DOHH2 (cell line): Measurements from ENCODE around the gene GRB2.
"Not testable (repeated sequence)": the region's sequence is repeated elsewhere in the genome, so short reads cannot be mapped to it uniquely, and the experiment has no call there.

Experiments
- H3F3A ChIP-seq: fragments of 200-600 bp; sonication (generic), shearing (Covaris generic); 2 replicates; pipeline ENCODE4 v1.6.0; 2016; ENCODE audit warnings: antibody characterized with exemption, mild to moderate bottlenecking; ENCODE audit not compliant: control insufficient read depth, insufficient read depth
- H3K27ac ChIP-seq: fragments of 200-600 bp; sonication (generic); 2 replicates; pipeline ENCODE4 v1.5.1; 2014; ENCODE audit warnings: low read depth, mild to moderate bottlenecking, low read length, moderate library complexity
- H3K27me3 ChIP-seq: fragments of 200-600 bp; sonication (generic); 2 replicates; pipeline ENCODE4 v1.6.1; 2014; ENCODE audit warnings: mild to moderate bottlenecking, low read length, mixed read lengths; ENCODE audit not compliant: control insufficient read depth
- H3K36me3 ChIP-seq: fragments of 200-600 bp; sonication (generic); 2 replicates; pipeline ENCODE4 v1.6.1; 2014; ENCODE audit warnings: mild to moderate bottlenecking, low read length, moderate library complexity, mixed read lengths; ENCODE audit not compliant: control insufficient read depth
- H3K4me1 ChIP-seq: fragments of 200-600 bp; sonication (generic); 2 replicates; pipeline ENCODE4 v1.6.1; 2014; ENCODE audit warnings: mild to moderate bottlenecking, low read length, mixed read lengths; ENCODE audit not compliant: control insufficient read depth
- H3K4me2 ChIP-seq: fragments of 200-600 bp; sonication (generic); 2 replicates; pipeline ENCODE4 v1.6.0; 2014; ENCODE audit warnings: mild to moderate bottlenecking, low read length, moderate library complexity
- H3K4me3 ChIP-seq: fragments of 200-600 bp; sonication (generic); 2 replicates; pipeline ENCODE4 v1.5.1; 2014; ENCODE audit warnings: mild to moderate bottlenecking, low read length, mixed read lengths
- H3K79me2 ChIP-seq: fragments of 200-600 bp; sonication (generic); 2 replicates; pipeline ENCODE4 v1.6.1; 2014; ENCODE audit warnings: mild to moderate bottlenecking, low read length, mixed read lengths; ENCODE audit not compliant: control insufficient read depth
- H3K9me2 ChIP-seq: fragments of 200-600 bp; sonication (generic); replicated peaks from 2 replicates; pipeline ENCODE4 v1.6.1; 2014; ENCODE audit warnings: mild to moderate bottlenecking, low read length, mixed read lengths; ENCODE audit not compliant: control insufficient read depth
- H3K9me3 ChIP-seq: fragments of 200-600 bp; sonication (generic); 2 replicates; pipeline ENCODE4 v1.6.1; 2014; ENCODE audit warnings: antibody characterized with exemption, low read length, mixed read lengths; ENCODE audit not compliant: control insufficient read depth, insufficient read depth
- H4K20me1 ChIP-seq: fragments of 200-600 bp; sonication (generic); 2 replicates; pipeline ENCODE4 v1.6.0; 2014; ENCODE audit warnings: low read depth, mild to moderate bottlenecking, antibody characterized with exemption, low read length, moderate library complexity; ENCODE audit not compliant: control insufficient read depth, insufficient read depth
- EZH2phosphoT487 ChIP-seq: fragments of 200-600 bp; sonication (generic); IDR thresholded peaks from 2 replicates; pipeline ENCODE4 v1.6.1; 2017; ENCODE audit warnings: borderline replicate concordance, mild to moderate bottlenecking, antibody characterized with exemption, low read length, moderate library complexity, mixed read lengths
- TF ChIP-seq, protein P1 (sequence below): fragments of 200-600 bp; sonication (generic); IDR thresholded peaks from one replicate; pipeline ENCODE4 v1.5.1; 2014; ENCODE audit warnings: antibody characterized with exemption, mild to moderate bottlenecking, low read depth, low read length; ENCODE audit not compliant: poor library complexity, severe bottlenecking

Gene GRB2

DNA sequence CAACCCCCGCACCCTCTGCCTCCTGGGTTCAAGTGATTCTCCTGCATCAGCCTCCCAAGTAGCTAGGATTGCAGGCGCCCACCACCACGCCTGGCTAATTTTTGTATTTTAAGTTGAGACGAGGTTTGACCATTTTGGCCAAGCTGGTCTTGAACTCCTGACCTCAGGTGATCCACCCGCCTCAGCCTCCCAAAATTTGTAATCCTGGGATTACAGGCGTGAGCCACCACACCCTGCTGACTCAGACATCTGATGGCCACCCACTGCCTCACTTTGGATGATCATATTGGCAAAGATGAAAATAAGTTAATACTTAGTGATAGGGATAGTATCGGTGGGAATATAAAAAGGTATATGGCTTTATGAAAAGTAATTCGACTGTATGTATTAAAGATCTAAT is 55.9 kb downstream of the GRB2 start:
- Histone ChIP-seq H3K27me3 (no peaks in the 10 kb centered on the region), H3K4me2 (peak overlapping the region; percentile 100), H3K79me2 (peaks cover 85% of the 10 kb centered on the region), H3K9me2 (no peaks in the 10 kb centered on the region), H3K27ac (peak overlapping the region; percentile 100), H3F3A (peaks cover 47% of the 10 kb centered on the region), H4K20me1 (no peaks in the 10 kb centered on the region; the same call in none of the 2 replicates), H3K9me3 (no peaks in the 10 kb centered on the region), H3K4me3 (peak overlapping the region; percentile 29; the same call in 1 of the 2 replicates), H3K4me1 (peaks cover 86% of the 10 kb centered on the region), H3K36me3 (peaks cover 25% of the 10 kb centered on the region)
- no peak for TF ChIP-seq EZH2phosphoT487
- TF ChIP-seq, protein P1, sequence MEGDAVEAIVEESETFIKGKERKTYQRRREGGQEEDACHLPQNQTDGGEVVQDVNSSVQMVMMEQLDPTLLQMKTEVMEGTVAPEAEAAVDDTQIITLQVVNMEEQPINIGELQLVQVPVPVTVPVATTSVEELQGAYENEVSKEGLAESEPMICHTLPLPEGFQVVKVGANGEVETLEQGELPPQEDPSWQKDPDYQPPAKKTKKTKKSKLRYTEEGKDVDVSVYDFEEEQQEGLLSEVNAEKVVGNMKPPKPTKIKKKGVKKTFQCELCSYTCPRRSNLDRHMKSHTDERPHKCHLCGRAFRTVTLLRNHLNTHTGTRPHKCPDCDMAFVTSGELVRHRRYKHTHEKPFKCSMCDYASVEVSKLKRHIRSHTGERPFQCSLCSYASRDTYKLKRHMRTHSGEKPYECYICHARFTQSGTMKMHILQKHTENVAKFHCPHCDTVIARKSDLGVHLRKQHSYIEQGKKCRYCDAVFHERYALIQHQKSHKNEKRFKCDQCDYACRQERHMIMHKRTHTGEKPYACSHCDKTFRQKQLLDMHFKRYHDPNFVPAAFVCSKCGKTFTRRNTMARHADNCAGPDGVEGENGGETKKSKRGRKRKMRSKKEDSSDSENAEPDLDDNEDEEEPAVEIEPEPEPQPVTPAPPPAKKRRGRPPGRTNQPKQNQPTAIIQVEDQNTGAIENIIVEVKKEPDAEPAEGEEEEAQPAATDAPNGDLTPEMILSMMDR = no peak

DNA sequence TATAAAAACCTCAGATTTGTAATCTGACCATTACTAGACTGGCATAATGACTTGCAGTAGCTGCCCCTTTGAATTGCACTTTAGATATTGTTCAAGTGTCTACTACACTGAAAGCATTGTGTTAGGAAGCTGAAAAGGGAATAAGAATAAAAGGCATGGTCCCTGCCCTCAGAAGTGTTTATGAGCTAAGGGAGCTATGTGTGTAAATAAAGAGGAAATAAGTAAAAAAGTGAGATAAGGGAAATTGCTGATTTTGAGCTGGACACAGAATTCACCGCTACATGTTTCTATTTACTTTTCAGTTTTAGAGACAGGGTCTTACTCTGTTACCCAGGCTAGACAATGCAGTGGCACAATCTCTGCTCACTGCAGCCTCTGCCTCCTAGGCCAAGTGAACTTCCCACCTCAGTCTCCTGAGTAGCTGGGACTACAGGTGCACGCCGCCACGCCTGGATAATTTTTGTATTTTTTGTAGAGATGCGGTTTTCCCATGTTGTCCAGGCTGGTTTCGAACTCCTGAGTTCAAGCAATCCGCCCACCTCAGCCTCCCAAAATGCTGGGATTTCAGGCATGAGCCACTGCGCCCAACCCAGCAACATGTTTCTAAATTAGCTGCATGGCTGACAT is 57.0 kb downstream of the GRB2 start:
- no peaks in the 10 kb centered on the region for H3K27me3 ChIP-seq
- H3K27ac ChIP-seq = peak overlapping the region; percentile 100
- H3K4me2 ChIP-seq = peak overlapping the region; percentile 100
- H3K9me2 ChIP-seq = no peaks in the 10 kb centered on the region
- H3F3A ChIP-seq = peaks cover 58% of the 10 kb centered on the region
- peaks cover 87% of the 10 kb centered on the region for H3K79me2 ChIP-seq
- peaks cover 94% of the 10 kb centered on the region for H3K4me1 ChIP-seq
- TF ChIP-seq, protein P1 = no peak
- TF ChIP-seq EZH2phosphoT487 = no peak
- peak overlapping the region; percentile 82 for H3K4me3 ChIP-seq
- no peaks in the 10 kb centered on the region; the same call in none of the 2 replicates for H4K20me1 ChIP-seq
- H3K9me3 ChIP-seq = no peaks in the 10 kb centered on the region
- peaks cover 23% of the 10 kb centered on the region for H3K36me3 ChIP-seq

DNA sequence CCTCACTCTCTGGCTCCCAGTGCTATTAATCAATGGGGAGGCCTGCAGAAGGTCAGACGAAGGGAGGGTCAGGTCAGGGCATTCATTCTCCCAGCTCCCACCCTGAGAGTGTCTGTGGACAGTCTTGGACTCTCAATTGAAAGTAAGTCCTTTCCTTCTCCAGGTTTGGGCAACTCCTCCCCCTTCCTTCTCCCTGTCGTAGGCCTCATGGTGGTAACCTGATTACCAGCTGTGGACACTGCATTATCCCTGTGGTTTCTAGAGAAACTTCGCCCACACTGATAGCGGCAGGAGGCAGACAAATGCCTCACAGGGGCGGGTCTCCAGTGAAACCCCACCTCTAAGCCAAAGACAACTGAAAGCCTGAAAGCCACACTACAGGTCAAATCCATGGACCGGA is 58.6 kb downstream of the GRB2 start:
- Histone ChIP-seq H3K9me2 (no peaks in the 10 kb centered on the region), H3F3A (peaks cover 52% of the 10 kb centered on the region), H3K9me3 (no peaks in the 10 kb centered on the region), H3K27me3 (no peaks in the 10 kb centered on the region), H3K27ac (peak overlapping the region; percentile 100), H4K20me1 (no peaks in the 10 kb centered on the region; the same call in none of the 2 replicates), H3K36me3 (peaks cover 28% of the 10 kb centered on the region), H3K4me2 (peak overlapping the region; percentile 100), H3K4me1 (peaks cover 94% of the 10 kb centered on the region), H3K4me3 (peak overlapping the region; percentile 82), H3K79me2 (peaks cover 88% of the 10 kb centered on the region)
- TF ChIP-seq, protein P1 = no peak
- no peak for TF ChIP-seq EZH2phosphoT487

DNA sequence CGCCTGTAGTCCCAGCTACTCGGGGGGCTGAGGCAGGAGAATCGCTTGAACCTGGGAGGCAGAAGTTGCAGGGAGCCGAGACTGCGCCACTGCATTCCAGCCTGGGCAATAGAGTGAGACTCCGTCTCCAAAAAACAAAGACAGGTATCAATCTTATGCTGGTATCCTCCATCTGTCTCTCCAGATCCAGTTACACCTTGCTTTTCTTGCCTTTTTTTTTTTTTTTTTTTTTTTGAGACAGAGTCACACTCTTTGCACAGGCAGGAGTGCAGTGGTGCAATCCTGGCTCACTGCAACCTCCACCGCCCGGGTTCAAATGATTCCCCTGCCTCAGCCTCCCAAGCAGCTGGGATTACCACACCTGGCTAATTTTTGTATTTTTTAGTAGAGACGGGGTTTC is 59.1 kb downstream of the GRB2 start:
- H3K36me3 ChIP-seq = peaks cover 32% of the 10 kb centered on the region
- H4K20me1 ChIP-seq, H3K9me3 ChIP-seq, H3K27me3 ChIP-seq, H3K9me2 ChIP-seq: not testable (repeated sequence)
- H3F3A ChIP-seq = peaks cover 49% of the 10 kb centered on the region
- peak overlapping the region; percentile 100 for H3K4me2 ChIP-seq
- peak overlapping the region; percentile 82 for H3K4me3 ChIP-seq
- peak overlapping the region; percentile 100 for H3K27ac ChIP-seq
- H3K4me1 ChIP-seq = peaks cover 94% of the 10 kb centered on the region
- H3K79me2 ChIP-seq = peaks cover 88% of the 10 kb centered on the region
